ENCODE measurements around the gene DCAF16.

Gene DCAF16

GRCh38 chr4:17771284-17771908, 39.2 kb downstream of the DCAF16 start:
- DNase-seq (ENCODE audit: low read depth): no peak
- TF ChIP-seq CTCF (IDR thresholded peaks at IDR 0.05; ENCODE audit: low read depth, low read length, missing control alignments): no peak
- no peak overlapping the region for H3K4me3 ChIP-seq (ENCODE audit: low read depth, low read length)

GRCh38 chr4:17770845-17771244, 39.7 kb downstream of the DCAF16 start:
- no peak for DNase-seq (ENCODE audit: low read depth)
- no peak for TF ChIP-seq CTCF (IDR thresholded peaks at IDR 0.05; ENCODE audit: low read depth, low read length, missing control alignments)
- H3K4me3 ChIP-seq (ENCODE audit: low read depth, low read length): no peak overlapping the region

GRCh38 chr4:17769406-17770174, 41.0 kb downstream of the DCAF16 start:
- TF ChIP-seq CTCF (IDR thresholded peaks at IDR 0.05; ENCODE audit: low read depth, low read length, missing control alignments): no peak
- DNase-seq (ENCODE audit: low read depth): no peak
- no peak overlapping the region for H3K4me3 ChIP-seq (ENCODE audit: low read depth, low read length)

- no peak overlapping the region for H3K4me3 ChIP-seq (ENCODE audit: low read depth, low read length)
- no peak for DNase-seq (ENCODE audit: low read depth)
- no peak for TF ChIP-seq CTCF (IDR thresholded peaks at IDR 0.05; ENCODE audit: low read depth, low read length, missing control alignments)
Measured at GRCh38 chr4:17766826-17767458, 43.6 kb downstream of the DCAF16 start.

- no peak overlapping the region for H3K4me3 ChIP-seq (ENCODE audit: low read depth, low read length)
- TF ChIP-seq CTCF (IDR thresholded peaks at IDR 0.05; ENCODE audit: low read depth, low read length, missing control alignments): no peak
- DNase-seq (ENCODE audit: low read depth): no peak
Measured at GRCh38 chr4:17765514-17766286, 44.9 kb downstream of the DCAF16 start.

GRCh38 chr4:17763931-17764330, 46.6 kb downstream of the DCAF16 start:
- no peak overlapping the region for H3K4me3 ChIP-seq (ENCODE audit: low read depth, low read length)
- no peak for TF ChIP-seq CTCF (IDR thresholded peaks at IDR 0.05; ENCODE audit: low read depth, low read length, missing control alignments)
- no peak for DNase-seq (ENCODE audit: low read depth)

Measured in GM12864 (cell line).